GM23248 (cell line): ENCODE data around the gene LOXL4. TPM values are rescaled to one million over a fixed set of nuclear protein-coding genes. Genes with fewer than 3 reads are reported as not detected.

ENCODE experiments used
- DNase-seq: peaks from one replicate; pipeline ENCODE4 v3.0.0-alpha.2; 2015
- H2AFZ ChIP-seq: fragments of 200-600 bp; sonication (generic); 2 replicates; pipeline ENCODE4 v1.6.1; 2016; ENCODE audit warnings: antibody characterized with exemption
- H3F3A ChIP-seq: fragments of 200-600 bp; sonication (generic); 2 replicates; pipeline ENCODE4 v1.6.1; 2016; ENCODE audit warnings: mild to moderate bottlenecking, antibody characterized with exemption, mixed run types; ENCODE audit not compliant: insufficient read depth
- H3K27ac ChIP-seq: fragments of 200-600 bp; sonication (generic); 2 replicates; pipeline ENCODE4 v1.5.1; 2016; ENCODE audit warnings: mild to moderate bottlenecking
- H3K27me3 ChIP-seq: fragments of 200-600 bp; sonication (generic); replicated peaks from 2 replicates; pipeline ENCODE4 v1.6.1; 2016; ENCODE audit warnings: mild to moderate bottlenecking; ENCODE audit not compliant: insufficient read depth
- H3K36me3 ChIP-seq: fragments of 200-600 bp; sonication (generic); 2 replicates; pipeline ENCODE4 v1.6.1; 2016; ENCODE audit warnings: low read depth, mild to moderate bottlenecking
- H3K4me1 ChIP-seq: fragments of 200-600 bp; sonication (generic); 2 replicates; pipeline ENCODE4 v1.6.1; 2016; ENCODE audit warnings: mild to moderate bottlenecking; ENCODE audit not compliant: insufficient read depth
- H3K4me2 ChIP-seq: fragments of 200-600 bp; sonication (generic); one replicate; pipeline ENCODE4 v1.6.1; 2016; ENCODE audit warnings: mild to moderate bottlenecking; ENCODE audit not compliant: unreplicated experiment
- H3K4me3 ChIP-seq: fragments of 200-600 bp; sonication (generic); 2 replicates; pipeline ENCODE4 v1.5.1; 2016; ENCODE audit warnings: mild to moderate bottlenecking
- H3K79me2 ChIP-seq: fragments of 200-600 bp; sonication (generic); 2 replicates; pipeline ENCODE4 v1.6.1; 2016; ENCODE audit warnings: mild to moderate bottlenecking; ENCODE audit not compliant: insufficient read depth
- H3K9ac ChIP-seq: fragments of 200-600 bp; sonication (generic); 2 replicates; pipeline ENCODE4 v1.6.1; 2016; ENCODE audit warnings: mild to moderate bottlenecking
- H3K9me2 ChIP-seq: fragments of 200-600 bp; sonication (generic); 2 replicates; pipeline ENCODE4 v1.6.1; 2016; ENCODE audit warnings: mixed run types, mild to moderate bottlenecking, moderate library complexity; ENCODE audit not compliant: insufficient read depth
- H3K9me3 ChIP-seq: fragments of 200-600 bp; sonication (generic); one replicate; pipeline ENCODE4 v1.6.1; 2017; ENCODE audit warnings: low read depth
- H4K20me1 ChIP-seq: fragments of 200-600 bp; sonication (generic); 2 replicates; pipeline ENCODE4 v1.6.0; 2016; ENCODE audit not compliant: insufficient read depth
- EZH2 ChIP-seq: fragments of 200-600 bp; sonication (generic); IDR thresholded peaks from 2 replicates; pipeline ENCODE4 v1.6.1; 2018; ENCODE audit warnings: antibody characterized with exemption, mild to moderate bottlenecking; ENCODE audit not compliant: insufficient read depth, poor library complexity, severe bottlenecking
- EZH2phosphoT487 ChIP-seq: fragments of 200-600 bp; sonication (generic); IDR thresholded peaks from 2 replicates; pipeline ENCODE4 v1.6.1; 2018; ENCODE audit warnings: antibody characterized with exemption, moderate library complexity, mild to moderate bottlenecking, low read depth; ENCODE audit not compliant: insufficient read depth
- whole genome bisulfite sequencing, 2 experiments: methylation state at CpG; one replicate each; pipeline ENCODE4 v1.1.6; 2015 to 2017; ENCODE audit warnings: low lambda C conversion rate in 2 of 2, low coverage in 1 of 2; ENCODE audit errors: missing lambda C conversion rate in 2 of 2; 5-methylcytosine and 5-hydroxymethylcytosine counted together
- in situ Hi-C: fragments of 300-500 bp; cut with MboI; formaldehyde crosslinking; loops from 2 replicates; pipeline ENCODE4 v1.15.0; 2020
- polyA plus RNA-seq: library from polyadenylated mRNA; unstranded; fragments of >200 nt; fragmentation: Nextera tagmentation; extraction: Ambion mirVana; gene quantifications from 2 replicates; pipeline ENCODE4 v1.2.1, GENCODE V29; 2016
- total RNA-seq: library from RNA; depleted of rRNA; stranded (reverse); fragments of >200 nt; shearing (Covaris generic); gene quantifications from 2 replicates; pipeline ENCODE4 v1.2.3, GENCODE V29; 2014; rRNA removed

Gene LOXL4
- total and polyA plus RNA-seq, 2 experiments from 2014 or later, result 319 to 496 TPM

DNA sequence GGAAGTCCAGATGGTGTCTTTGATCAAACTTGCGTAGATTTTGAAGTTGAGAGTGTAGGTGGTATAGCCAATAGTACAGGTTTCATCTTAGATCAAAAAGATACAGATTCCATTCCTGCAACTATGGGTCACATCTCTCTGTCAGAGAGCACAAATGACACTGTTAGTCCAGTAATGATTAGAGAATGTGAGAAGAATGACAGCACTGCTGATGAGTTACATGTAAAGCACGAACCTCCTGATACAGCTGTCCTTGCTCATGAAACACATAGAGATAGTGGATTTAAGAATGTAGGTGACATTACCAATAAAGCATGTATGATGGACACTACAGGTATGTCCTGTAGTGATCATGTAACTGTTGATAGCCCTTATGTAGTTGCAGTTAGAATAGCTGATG is 59.1 kb downstream of the LOXL4 start:
- 93 to 94% methylated on average over 2 of the region's 2 CpGs for WGBS, 2 experiments
- H4K20me1 ChIP-seq, result no peaks in the 10 kb centered on the region
- H3K9me2 ChIP-seq, result no peaks in the 10 kb centered on the region
- H3K79me2 ChIP-seq, result peaks cover 62% of the 10 kb centered on the region
- TF ChIP-seq EZH2phosphoT487, result no peak
- no peak for TF ChIP-seq EZH2
- no peak overlapping the region for H3K4me2 ChIP-seq
- DNase-seq, result peak; percentile 6
- H3K9ac ChIP-seq, result no peak overlapping the region
- H3K27me3 ChIP-seq, result no peaks in the 10 kb centered on the region
- H3K27ac ChIP-seq, result no peak overlapping the region
- H3K9me3 ChIP-seq, result no peaks in the 10 kb centered on the region
- no peaks in the 10 kb centered on the region for H3K4me1 ChIP-seq
- H3F3A ChIP-seq, result no peaks in the 10 kb centered on the region
- peaks cover 28% of the 10 kb centered on the region for H3K36me3 ChIP-seq
- no peak overlapping the region for H2AFZ ChIP-seq
- no peak overlapping the region for H3K4me3 ChIP-seq
- in situ Hi-C loops, result no loop called here

DNA sequence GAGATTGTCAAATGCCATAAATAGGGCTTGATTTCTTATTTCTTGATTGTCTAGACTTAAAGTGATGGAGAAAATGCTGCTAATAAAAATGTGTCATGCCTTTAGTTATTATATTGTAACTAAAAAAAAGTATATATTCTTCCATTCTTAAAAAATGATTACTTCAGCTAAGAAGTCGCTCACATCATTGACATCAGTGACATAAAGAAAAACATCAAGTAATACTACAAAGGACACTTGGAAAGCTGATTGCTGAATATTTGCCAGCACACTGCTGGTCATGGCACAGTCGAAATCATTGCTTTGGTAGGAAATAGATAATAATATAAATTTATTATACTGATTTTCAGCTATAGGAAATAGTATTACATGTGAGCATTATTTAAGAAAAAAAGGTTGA is 62.6 kb downstream of the LOXL4 start:
- no peak for DNase-seq
- in situ Hi-C loops, result no loop called here
- H3K27me3 ChIP-seq, result no peaks in the 10 kb centered on the region
- H3K4me1 ChIP-seq, result no peaks in the 10 kb centered on the region
- H3K4me3 ChIP-seq, result no peak overlapping the region
- no peak overlapping the region for H3K27ac ChIP-seq
- H3K9me2 ChIP-seq, result no peaks in the 10 kb centered on the region
- no peaks in the 10 kb centered on the region for H3F3A ChIP-seq
- no peak overlapping the region for H2AFZ ChIP-seq
- peaks cover 61% of the 10 kb centered on the region for H3K79me2 ChIP-seq
- no peak overlapping the region for H3K4me2 ChIP-seq
- 97 to 98% methylated on average over 2 of the region's 2 CpGs for WGBS, 2 experiments
- H3K9me3 ChIP-seq, result no peaks in the 10 kb centered on the region
- TF ChIP-seq EZH2phosphoT487 (no peak), EZH2 (no peak)
- H4K20me1 ChIP-seq, result no peaks in the 10 kb centered on the region
- no peak overlapping the region for H3K9ac ChIP-seq
- peaks cover 23% of the 10 kb centered on the region for H3K36me3 ChIP-seq

DNA sequence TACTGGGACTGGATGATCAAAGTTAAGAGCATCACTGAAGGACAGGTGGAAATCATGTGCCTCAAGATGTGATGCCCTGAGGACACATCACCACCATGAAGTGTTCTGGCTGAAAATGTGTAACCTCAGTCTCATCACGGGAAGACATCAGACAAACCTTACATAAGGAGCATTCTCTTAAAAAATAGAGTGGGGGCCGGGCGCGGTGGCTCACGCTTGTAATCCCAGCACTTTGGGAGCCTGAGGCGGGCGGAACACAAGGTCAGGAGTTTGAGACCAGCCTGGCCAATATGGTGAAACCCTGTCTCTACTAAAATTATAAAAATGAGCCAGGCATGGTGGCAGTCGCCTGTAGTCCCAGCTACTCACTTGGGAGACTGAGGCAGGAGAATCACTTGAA is 65.6 kb downstream of the LOXL4 start:
- WGBS, 2 experiments, result 87 to 93% methylated on average over 8 of the region's 8 CpGs
- no peak overlapping the region for H3K27ac ChIP-seq
- H3K4me3 ChIP-seq, result no peak overlapping the region
- no peaks in the 10 kb centered on the region for H3K36me3 ChIP-seq
- H3K9me3 ChIP-seq, result no peaks in the 10 kb centered on the region
- H4K20me1 ChIP-seq, result no peaks in the 10 kb centered on the region
- no peak for DNase-seq
- no peak overlapping the region for H3K4me2 ChIP-seq
- in situ Hi-C loops, result no loop called here
- H3K4me1 ChIP-seq, result no peaks in the 10 kb centered on the region
- H2AFZ ChIP-seq, result no peak overlapping the region
- H3K79me2 ChIP-seq, result peaks cover 80% of the 10 kb centered on the region
- H3F3A ChIP-seq, result no peaks in the 10 kb centered on the region
- H3K27me3 ChIP-seq, result no peaks in the 10 kb centered on the region
- no peak overlapping the region for H3K9ac ChIP-seq
- TF ChIP-seq EZH2, result no peak
- no peak for TF ChIP-seq EZH2phosphoT487
- no peaks in the 10 kb centered on the region for H3K9me2 ChIP-seq

DNA sequence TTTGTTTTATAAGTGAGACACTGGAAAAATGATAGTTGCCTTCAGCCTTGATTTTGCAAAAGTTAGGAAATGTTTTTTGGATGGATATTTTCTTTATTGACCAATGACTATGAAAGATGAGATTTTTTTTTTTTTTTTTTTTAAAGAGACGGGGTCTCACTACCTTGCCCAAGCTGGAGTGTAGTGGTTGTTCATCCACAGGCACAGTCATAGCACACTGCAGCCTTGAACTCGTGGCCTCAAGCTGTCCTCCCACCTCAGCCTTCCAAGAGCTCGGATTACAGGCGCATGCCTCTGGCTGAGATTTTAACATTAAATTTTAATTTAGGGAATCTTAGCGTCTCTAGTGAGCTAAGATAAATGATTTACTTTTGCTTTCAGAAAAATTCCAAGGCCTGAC is 66.2 kb downstream of the LOXL4 start:
- Histone ChIP-seq H3K9me3 (no peaks in the 10 kb centered on the region), H3K4me2 (no peak overlapping the region), H4K20me1 (no peaks in the 10 kb centered on the region), H3K9me2 (no peaks in the 10 kb centered on the region), H3K79me2 (peaks cover 83% of the 10 kb centered on the region), H3F3A (no peaks in the 10 kb centered on the region), H3K9ac (no peak overlapping the region), H3K27ac (no peak overlapping the region), H3K36me3 (no peaks in the 10 kb centered on the region), H3K27me3 (no peaks in the 10 kb centered on the region), H2AFZ (no peak overlapping the region), H3K4me3 (no peak overlapping the region), H3K4me1 (no peaks in the 10 kb centered on the region)
- 95 to 97% methylated on average over 5 of the region's 5 CpGs for WGBS, 2 experiments
- in situ Hi-C loops, result no loop called here
- TF ChIP-seq EZH2phosphoT487, result no peak
- TF ChIP-seq EZH2, result no peak
- no peak for DNase-seq

Other genes starting within 250 kb of the LOXL4 start
- gene CRTAC1, start 237.6 kb downstream of the LOXL4 start, total RNA-seq, result 0.13 TPM in 1 of 2 replicates, not detected in the other
- not detected in 2 replicates for gene CRTAC1, start 237.6 kb downstream of the LOXL4 start, polyA plus RNA-seq
- gene R3HCC1L, start 133.5 kb downstream of the LOXL4 start, total RNA-seq, result 10.2 and 12.8 TPM in 2 replicates
- 8.2 and 8.3 TPM in 2 replicates for gene R3HCC1L, start 133.5 kb downstream of the LOXL4 start, polyA plus RNA-seq
- 13.8 and 14.0 TPM in 2 replicates for gene PYROXD2, start 147.0 kb upstream of the LOXL4 start, total RNA-seq
- 12.0 and 12.1 TPM in 2 replicates for gene PYROXD2, start 147.0 kb upstream of the LOXL4 start, polyA plus RNA-seq
- 53.2 and 54.5 TPM in 2 replicates for gene HPS1, start 178.7 kb upstream of the LOXL4 start, total RNA-seq
- 80.6 and 86.9 TPM in 2 replicates for gene HPS1, start 178.7 kb upstream of the LOXL4 start, polyA plus RNA-seq